Measurements from ENCODE around the gene ORMDL1. TPM values are rescaled to one million over a fixed set of nuclear protein-coding genes. Genes with fewer than 3 reads are reported as not detected.

ORMDL1 gene
- total and polyA plus RNA-seq, 2 of the 13 experiments (the other 11 are each of a cell fraction or from before 2014, with no cell fraction given): 67.5 to 160 TPM

DNA sequence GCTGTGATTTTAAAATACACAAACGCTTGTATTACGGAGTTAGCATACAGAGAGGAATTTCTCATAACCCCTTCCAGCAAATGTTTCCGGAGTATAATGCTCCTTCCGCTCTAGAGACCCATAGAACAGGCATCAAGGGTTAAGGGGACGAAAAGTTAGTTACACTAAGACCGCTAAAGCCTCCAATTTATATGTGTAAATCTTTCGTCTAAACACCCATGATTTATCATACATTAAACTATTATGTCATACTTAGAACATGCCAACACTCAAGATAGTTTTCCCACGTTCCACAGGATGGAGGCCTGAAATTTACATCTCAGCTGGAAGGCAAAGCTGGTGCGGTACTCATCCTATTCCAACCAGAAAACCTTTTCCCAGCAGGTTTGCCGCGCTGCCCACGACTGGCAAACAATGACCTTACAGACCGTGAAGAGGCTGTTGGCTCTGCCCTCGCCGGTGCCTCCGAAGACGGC lies 650 bp downstream of the ORMDL1 start (continued):
- TF ChIP-seq, protein P1, sequence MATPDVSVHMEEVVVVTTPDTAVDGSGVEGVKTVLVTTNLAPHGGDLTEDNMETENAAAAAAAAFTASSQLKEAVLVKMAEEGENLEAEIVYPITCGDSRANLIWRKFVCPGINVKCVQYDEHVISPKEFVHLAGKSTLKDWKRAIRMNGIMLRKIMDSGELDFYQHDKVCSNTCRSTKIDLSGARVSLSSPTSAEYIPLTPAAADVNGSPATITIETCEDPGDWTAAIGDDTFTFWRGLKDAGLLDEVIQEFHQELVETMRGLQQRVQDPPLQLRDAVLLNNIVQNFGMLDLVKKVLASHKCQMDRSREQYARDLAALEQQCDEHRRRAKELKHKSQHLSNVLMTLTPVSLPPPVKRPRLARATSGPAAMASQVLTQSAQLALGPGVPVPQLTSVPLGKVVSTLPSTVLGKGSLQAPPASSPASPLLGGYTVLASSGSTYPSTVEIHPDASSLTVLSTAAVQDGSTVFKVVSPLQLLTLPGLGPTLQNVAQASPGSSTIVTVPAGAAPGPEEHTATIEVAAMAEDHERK (CRISPR knock-in tag; IDR thresholded peaks at IDR 0.05; ENCODE audit: low read depth): no peak
- TF ChIP-seq SNAPC2 (CRISPR knock-in tag; IDR thresholded peaks at IDR 0.05) (peak; percentile 42; the same call in 1 of the 2 replicates), ZNF446 (CRISPR knock-in tag; IDR thresholded peaks at IDR 0.05) (no peak), PTBP1 (IDR thresholded peaks at IDR 0.05; ENCODE audit: low read depth, low read length, poor library complexity, severe bottlenecking) (no peak), ZNF878 (CRISPR knock-in tag; IDR thresholded peaks at IDR 0.05) (peak; percentile 28), ZNF329 (CRISPR knock-in tag; IDR thresholded peaks at IDR 0.05; ENCODE audit: low read depth) (no peak; the same call in 1 of the 2 replicates), RARA (CRISPR knock-in tag; IDR thresholded peaks at IDR 0.05) (peak; percentile 35; the same call in 1 of the 2 replicates), THAP11 (CRISPR knock-in tag; IDR thresholded peaks at IDR 0.05) (no peak), KLF9 (CRISPR knock-in tag; IDR thresholded peaks at IDR 0.05; ENCODE audit: low read depth) (no peak), PHF21A (CRISPR knock-in tag; IDR thresholded peaks at IDR 0.05) (no peak), ZMYM3 (CRISPR knock-in tag; IDR thresholded peaks at IDR 0.05) (no peak), IKZF4 (CRISPR knock-in tag; IDR thresholded peaks at IDR 0.05; ENCODE audit: borderline replicate concordance, low read depth, not compliant biosample characterization) (no peak), ETV5 (CRISPR knock-in tag; IDR thresholded peaks at IDR 0.05; ENCODE audit: borderline replicate concordance) (peak; percentile 24; the same call in 1 of the 2 replicates), NFYB (CRISPR knock-in tag; IDR thresholded peaks at IDR 0.05) (no peak), ZNF709 (CRISPR knock-in tag; IDR thresholded peaks at IDR 0.05) (no peak), MED13 (CRISPR knock-in tag; IDR thresholded peaks at IDR 0.05) (no peak), ZNF746 (CRISPR knock-in tag; IDR thresholded peaks at IDR 0.05) (no peak), ZNF782 (CRISPR knock-in tag; IDR thresholded peaks at IDR 0.05; ENCODE audit: borderline replicate concordance) (no peak), IKZF1 (IDR thresholded peaks at IDR 0.05) (no peak), ZBTB7A (CRISPR knock-in tag; IDR thresholded peaks at IDR 0.05) (no peak), KDM1A (CRISPR knock-in tag; IDR thresholded peaks at IDR 0.05) (0 out of 2 replicates have a peak, but pooled peaks have one; percentile 3), NFE2 (CRISPR knock-in tag; IDR thresholded peaks at IDR 0.05) (no peak), ATF7 (IDR thresholded peaks at IDR 0.05) (peak; percentile 25; the same call in 1 of the 2 replicates), ATF7 (CRISPR knock-in tag; IDR thresholded peaks at IDR 0.05) (no peak)
- TF ChIP-seq, protein P2, sequence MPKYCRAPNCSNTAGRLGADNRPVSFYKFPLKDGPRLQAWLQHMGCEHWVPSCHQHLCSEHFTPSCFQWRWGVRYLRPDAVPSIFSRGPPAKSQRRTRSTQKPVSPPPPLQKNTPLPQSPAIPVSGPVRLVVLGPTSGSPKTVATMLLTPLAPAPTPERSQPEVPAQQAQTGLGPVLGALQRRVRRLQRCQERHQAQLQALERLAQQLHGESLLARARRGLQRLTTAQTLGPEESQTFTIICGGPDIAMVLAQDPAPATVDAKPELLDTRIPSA (CRISPR knock-in tag; IDR thresholded peaks at IDR 0.05; ENCODE audit: borderline replicate concordance): no peak
- TF ChIP-seq, protein P3, sequence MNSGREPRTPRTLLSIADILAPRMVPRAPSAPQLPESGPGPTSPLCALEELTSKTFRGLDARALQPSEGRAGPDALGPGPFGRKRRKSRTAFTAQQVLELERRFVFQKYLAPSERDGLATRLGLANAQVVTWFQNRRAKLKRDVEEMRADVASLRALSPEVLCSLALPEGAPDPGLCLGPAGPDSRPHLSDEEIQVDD (CRISPR knock-in tag; IDR thresholded peaks at IDR 0.05; ENCODE audit: borderline replicate concordance): no peak
- TF ChIP-seq, protein P4, sequence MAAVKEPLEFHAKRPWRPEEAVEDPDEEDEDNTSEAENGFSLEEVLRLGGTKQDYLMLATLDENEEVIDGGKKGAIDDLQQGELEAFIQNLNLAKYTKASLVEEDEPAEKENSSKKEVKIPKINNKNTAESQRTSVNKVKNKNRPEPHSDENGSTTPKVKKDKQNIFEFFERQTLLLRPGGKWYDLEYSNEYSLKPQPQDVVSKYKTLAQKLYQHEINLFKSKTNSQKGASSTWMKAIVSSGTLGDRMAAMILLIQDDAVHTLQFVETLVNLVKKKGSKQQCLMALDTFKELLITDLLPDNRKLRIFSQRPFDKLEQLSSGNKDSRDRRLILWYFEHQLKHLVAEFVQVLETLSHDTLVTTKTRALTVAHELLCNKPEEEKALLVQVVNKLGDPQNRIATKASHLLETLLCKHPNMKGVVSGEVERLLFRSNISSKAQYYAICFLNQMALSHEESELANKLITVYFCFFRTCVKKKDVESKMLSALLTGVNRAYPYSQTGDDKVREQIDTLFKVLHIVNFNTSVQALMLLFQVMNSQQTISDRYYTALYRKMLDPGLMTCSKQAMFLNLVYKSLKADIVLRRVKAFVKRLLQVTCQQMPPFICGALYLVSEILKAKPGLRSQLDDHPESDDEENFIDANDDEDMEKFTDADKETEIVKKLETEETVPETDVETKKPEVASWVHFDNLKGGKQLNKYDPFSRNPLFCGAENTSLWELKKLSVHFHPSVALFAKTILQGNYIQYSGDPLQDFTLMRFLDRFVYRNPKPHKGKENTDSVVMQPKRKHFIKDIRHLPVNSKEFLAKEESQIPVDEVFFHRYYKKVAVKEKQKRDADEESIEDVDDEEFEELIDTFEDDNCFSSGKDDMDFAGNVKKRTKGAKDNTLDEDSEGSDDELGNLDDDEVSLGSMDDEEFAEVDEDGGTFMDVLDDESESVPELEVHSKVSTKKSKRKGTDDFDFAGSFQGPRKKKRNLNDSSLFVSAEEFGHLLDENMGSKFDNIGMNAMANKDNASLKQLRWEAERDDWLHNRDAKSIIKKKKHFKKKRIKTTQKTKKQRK (IDR thresholded peaks at IDR 0.05; ENCODE audit: low read length): no peak
- TF ChIP-seq, protein P5, sequence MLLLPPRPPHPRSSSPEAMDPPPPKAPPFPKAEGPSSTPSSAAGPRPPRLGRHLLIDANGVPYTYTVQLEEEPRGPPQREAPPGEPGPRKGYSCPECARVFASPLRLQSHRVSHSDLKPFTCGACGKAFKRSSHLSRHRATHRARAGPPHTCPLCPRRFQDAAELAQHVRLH (CRISPR knock-in tag; IDR thresholded peaks at IDR 0.05; ENCODE audit: borderline replicate concordance, low read depth): no peak
